HUES48 (cell line): ENCODE measurements around the gene COL8A1.
"Not testable (repeated sequence)": the region's sequence is repeated elsewhere in the genome, so short reads cannot be mapped to it uniquely, and the experiment has no call there.

ENCODE experiments used
- H3K27ac ChIP-seq: one replicate; pipeline ENCODE4 v1.7.0; 2013; ENCODE audit warnings: low read depth, low read length, inconsistent platforms
- H3K27me3 ChIP-seq: 2 replicates; pipeline ENCODE4 v1.6.1; 2013; ENCODE audit warnings: mild to moderate bottlenecking, low read length; ENCODE audit not compliant: control insufficient read depth, insufficient read depth
- H3K36me3 ChIP-seq: 2 replicates; pipeline ENCODE4 v1.6.1; 2013; ENCODE audit warnings: low read length; ENCODE audit not compliant: control insufficient read depth, insufficient read depth
- H3K4me1 ChIP-seq: 2 replicates; pipeline ENCODE4 v1.6.1; 2013; ENCODE audit warnings: mild to moderate bottlenecking, low read length; ENCODE audit not compliant: control insufficient read depth, insufficient read depth
- H3K4me3 ChIP-seq: 2 replicates; pipeline ENCODE4 v1.5.1; 2013; ENCODE audit warnings: mild to moderate bottlenecking, low read depth, low read length
- H3K9ac ChIP-seq: 2 replicates; pipeline ENCODE4 v1.6.1; 2013; ENCODE audit warnings: mild to moderate bottlenecking, low read depth, low read length, moderate library complexity
- H3K9me3 ChIP-seq: 2 replicates; pipeline ENCODE4 v1.6.1; 2013; ENCODE audit warnings: low read length; ENCODE audit not compliant: control insufficient read depth, insufficient read depth

Gene COL8A1

DNA sequence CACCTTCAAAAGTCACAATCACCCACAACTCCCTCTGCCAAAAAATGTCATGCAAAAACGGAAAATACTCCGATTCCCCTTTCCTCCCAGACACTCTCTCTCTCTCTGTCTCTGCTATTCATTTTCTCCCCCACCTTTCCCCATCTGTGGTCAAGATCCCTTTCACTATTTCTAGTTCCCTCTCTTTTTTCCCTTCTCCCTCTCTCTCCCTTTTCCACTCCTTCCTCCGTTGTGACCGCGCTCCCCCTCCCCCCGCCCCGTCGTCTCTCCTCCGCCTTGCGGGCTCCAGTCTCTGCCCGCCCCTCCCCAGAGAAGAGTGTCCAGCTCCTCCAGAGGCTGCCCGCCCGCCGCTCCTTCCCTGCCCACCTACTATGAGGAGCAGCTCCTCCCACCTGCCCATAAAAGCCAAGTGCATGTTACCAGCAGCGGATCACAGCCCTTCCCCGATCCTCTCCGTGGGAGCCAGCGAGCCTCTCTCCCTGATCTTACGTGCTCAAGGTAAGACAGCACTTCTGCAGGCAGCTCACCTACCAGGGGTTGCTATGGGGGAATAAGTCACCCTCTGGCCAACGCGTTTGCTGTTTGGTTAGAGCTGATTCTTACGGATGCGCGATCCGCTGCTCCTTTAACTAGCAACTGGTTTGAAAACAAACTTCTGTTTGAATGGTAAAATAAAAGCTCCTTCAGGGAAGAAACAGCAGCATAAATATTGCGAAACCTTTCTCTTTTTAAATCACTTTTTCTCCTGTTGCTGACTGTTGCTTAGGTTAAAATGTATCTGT, at the start of gene COL8A1:
COL8A1 (plus strand) TSS at position 428 of the 782 bp plus-strand sequence. CDS start 152,089 bp downstream, outside the sequence.
- Histone ChIP-seq H3K27me3 (peaks cover 59% of the 10 kb centered on the region), H3K4me3 (peak within 1 kb of the TSS; percentile 68), H3K36me3 (no peaks in the 10 kb centered on the region), H3K4me1 (peaks cover 59% of the 10 kb centered on the region), H3K9me3 (no peaks in the 10 kb centered on the region), H3K27ac (peak within 1 kb of the TSS; percentile 87), H3K9ac (peak within 1 kb of the TSS; percentile 42; the same call in 1 of the 2 replicates)

DNA sequence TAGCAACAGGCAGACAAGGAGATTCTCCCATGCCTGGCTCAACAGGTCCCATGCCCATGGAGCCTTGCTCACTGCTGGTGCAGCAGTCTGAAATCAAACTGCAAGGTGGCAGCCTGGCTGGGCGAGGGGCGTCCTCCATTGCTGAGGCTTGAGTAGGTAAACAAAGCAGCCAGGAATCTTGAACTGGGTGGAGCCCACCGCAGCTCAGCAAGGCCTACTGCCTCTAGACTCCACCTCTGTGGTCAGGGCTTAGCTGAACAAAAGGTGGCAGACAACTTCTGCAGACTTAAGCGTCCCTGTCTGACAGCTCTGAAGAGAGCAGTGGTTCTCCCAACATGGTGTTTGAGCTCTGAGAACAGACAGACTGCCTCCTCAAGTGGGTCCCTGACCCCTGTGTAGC, 49.2 kb upstream of the COL8A1 start:
- H3K4me1 ChIP-seq, H3K9me3 ChIP-seq, H3K27ac ChIP-seq, H3K4me3 ChIP-seq, H3K36me3 ChIP-seq, H3K9ac ChIP-seq, H3K27me3 ChIP-seq: not testable (repeated sequence)

DNA sequence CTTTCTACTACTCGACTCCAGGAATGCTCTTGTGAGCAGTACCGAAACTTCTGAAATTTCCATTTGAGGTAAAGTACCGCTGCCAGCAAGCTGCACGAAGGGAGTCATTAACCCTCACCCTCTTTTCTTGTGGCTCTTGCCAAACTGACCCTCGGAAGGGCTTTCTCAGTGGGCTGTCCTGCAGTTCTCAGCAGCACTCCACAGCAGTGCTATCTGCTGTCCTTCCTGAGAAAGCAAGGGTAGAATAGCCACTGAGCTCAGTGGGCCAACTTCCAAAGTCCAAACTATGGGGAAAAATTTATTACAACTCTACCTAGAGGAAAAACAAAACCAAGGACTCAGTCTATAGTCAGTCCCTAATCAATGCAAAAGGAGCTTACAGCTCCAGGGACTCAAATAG, 38.5 kb upstream of the COL8A1 start:
- Histone ChIP-seq H3K4me1 (0 out of 2 replicates have a peak, but pooled peaks cover 7% of the 10 kb centered on the region), H3K9me3 (no peaks in the 10 kb centered on the region), H3K4me3 (no peak overlapping the region), H3K27ac (no peak overlapping the region), H3K9ac (no peak overlapping the region), H3K36me3 (no peaks in the 10 kb centered on the region), H3K27me3 (no peaks in the 10 kb centered on the region)

- Histone ChIP-seq H3K9ac (no peak overlapping the region), H3K4me1 (0 out of 2 replicates have a peak, but pooled peaks cover 7% of the 10 kb centered on the region), H3K36me3 (no peaks in the 10 kb centered on the region), H3K27me3 (no peaks in the 10 kb centered on the region), H3K27ac (no peak overlapping the region), H3K9me3 (no peaks in the 10 kb centered on the region), H3K4me3 (no peak overlapping the region)
These were observed 36.9 kb upstream of the COL8A1 start for GRCh38 chr3:99601515-99601914.

- Histone ChIP-seq H3K36me3 (no peaks in the 10 kb centered on the region), H3K27ac (no peak overlapping the region), H3K4me3 (no peak overlapping the region), H3K4me1 (0 out of 2 replicates have a peak, but pooled peaks cover 7% of the 10 kb centered on the region), H3K27me3 (no peaks in the 10 kb centered on the region), H3K9me3 (no peaks in the 10 kb centered on the region), H3K9ac (no peak overlapping the region)
These were observed 36.2 kb upstream of the COL8A1 start for GRCh38 chr3:99602183-99602582.

- Histone ChIP-seq H3K9ac (no peak overlapping the region), H3K27me3 (no peaks in the 10 kb centered on the region)
These were observed 31.2 kb upstream of the COL8A1 start for GRCh38 chr3:99607151-99607550.

GRCh38 chr3:99614768-99615167, 23.6 kb upstream of the COL8A1 start:
- H3K27me3 ChIP-seq: no peaks in the 10 kb centered on the region
- H3K4me3 ChIP-seq: no peak overlapping the region
- no peaks in the 10 kb centered on the region for H3K4me1 ChIP-seq
- no peaks in the 10 kb centered on the region for H3K36me3 ChIP-seq
- no peaks in the 10 kb centered on the region for H3K9me3 ChIP-seq
- H3K27ac ChIP-seq: no peak overlapping the region
- no peak overlapping the region for H3K9ac ChIP-seq

More at GRCh38 chr3:99607151-99607550, 31.2 kb upstream of the COL8A1 start:
- no peaks in the 10 kb centered on the region for H3K9me3 ChIP-seq
- no peak overlapping the region for H3K27ac ChIP-seq
- 0 out of 2 replicates have a peak, but pooled peaks cover under 1% of the 10 kb centered on the region for H3K4me1 ChIP-seq
- no peak overlapping the region for H3K4me3 ChIP-seq
- H3K36me3 ChIP-seq: no peaks in the 10 kb centered on the region

DNA sequence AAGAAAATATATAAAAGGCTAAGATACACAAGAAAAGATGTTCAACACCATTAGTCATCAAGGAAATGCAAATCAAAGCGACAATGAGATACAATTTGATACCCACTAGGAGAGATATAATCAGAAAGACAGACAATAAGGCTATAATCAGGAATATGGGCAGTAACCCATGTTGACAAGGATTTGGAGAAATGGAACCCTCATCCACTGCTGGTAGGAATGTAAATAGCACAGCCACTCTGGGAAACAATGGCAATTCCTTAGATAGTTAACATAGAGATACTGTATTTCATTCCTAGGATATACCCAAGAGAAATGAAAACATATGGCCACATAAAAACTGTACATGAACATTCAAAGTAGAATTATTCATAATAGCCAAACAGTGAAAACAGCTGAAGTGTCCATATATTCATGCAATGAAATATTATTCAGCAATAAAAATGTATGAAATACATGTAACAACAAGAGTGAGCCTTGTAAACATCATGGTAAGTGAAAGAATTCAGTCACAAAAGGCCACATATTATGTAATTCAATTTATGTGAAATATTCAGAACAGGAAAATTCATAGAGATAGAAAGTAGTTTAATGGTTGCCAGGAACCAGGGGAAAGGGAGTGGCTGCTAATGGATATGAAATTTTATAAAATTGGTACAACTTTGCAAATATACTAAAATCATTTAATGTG, 18.2 kb upstream of the COL8A1 start:
- Histone ChIP-seq H3K9ac (no peak overlapping the region), H3K9me3 (no peaks in the 10 kb centered on the region), H3K27me3 (no peaks in the 10 kb centered on the region), H3K27ac (no peak overlapping the region), H3K4me3 (no peak overlapping the region), H3K36me3 (no peaks in the 10 kb centered on the region), H3K4me1 (no peaks in the 10 kb centered on the region)

DNA sequence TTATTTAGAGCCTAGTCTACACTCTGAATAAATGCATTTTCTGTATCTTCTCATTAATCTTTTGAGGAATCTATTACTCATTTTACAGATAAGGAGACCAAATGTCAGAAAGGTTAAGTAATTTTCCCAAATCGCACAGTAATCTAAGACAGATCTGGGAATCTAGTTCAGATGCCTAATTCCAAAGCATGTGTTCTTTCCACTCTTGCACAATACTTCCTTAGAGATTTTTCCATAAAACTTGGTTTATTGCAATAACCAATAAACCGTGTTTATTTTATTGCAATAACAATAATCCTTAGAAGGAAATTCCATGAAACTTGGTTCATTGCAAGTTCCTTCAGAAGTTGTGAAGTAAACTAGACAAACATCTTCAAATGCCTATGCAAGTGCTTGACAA, 17.4 kb upstream of the COL8A1 start:
- no peaks in the 10 kb centered on the region for H3K9me3 ChIP-seq
- H3K4me3 ChIP-seq: no peak overlapping the region
- H3K36me3 ChIP-seq: no peaks in the 10 kb centered on the region

DNA sequence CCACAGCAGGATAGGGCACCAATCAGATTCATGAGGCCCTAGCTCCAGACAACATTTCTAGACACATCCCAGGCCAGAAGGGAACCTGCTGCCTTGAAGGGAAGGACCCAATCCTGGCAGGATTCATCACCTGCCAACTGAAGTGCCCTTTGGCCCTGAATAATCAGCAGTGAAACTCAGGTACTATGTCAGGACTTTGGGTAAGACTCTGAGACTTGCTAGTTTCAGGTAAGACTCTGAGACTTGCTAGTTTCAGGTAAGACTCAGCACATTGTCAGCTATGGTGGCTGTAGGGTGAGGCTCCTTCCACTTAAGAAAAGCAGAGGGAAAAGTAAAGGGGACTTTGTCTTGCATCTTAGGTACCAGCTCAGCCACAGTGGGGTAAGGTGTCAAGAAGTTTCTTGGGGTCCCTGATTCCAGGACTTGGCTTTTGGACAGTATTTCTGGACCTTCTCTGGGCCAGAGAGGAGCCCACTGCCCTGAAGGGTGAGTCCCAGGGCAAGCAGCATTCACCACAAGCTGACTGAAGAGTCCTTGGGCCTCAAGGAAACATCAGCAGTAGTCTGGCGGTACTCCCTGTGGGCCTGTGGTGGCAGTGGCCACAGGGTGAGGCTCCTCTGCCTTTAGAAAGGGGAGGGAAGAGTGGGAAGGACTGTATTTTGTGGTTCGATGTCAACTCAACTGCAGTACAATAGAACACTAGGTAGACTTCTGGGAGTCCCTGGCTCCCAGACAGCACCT, 13.7 kb upstream of the COL8A1 start:
- Histone ChIP-seq H3K9me3 (no peaks in the 10 kb centered on the region), H3K4me1 (no peaks in the 10 kb centered on the region), H3K36me3 (no peaks in the 10 kb centered on the region), H3K27ac (no peak overlapping the region), H3K27me3 (no peaks in the 10 kb centered on the region), H3K9ac (no peak overlapping the region), H3K4me3 (no peak overlapping the region)

More for the DNA sequence above, 17.4 kb upstream of the COL8A1 start:
- Histone ChIP-seq H3K9ac (no peak overlapping the region), H3K27me3 (no peaks in the 10 kb centered on the region), H3K27ac (no peak overlapping the region), H3K4me1 (no peaks in the 10 kb centered on the region)
